Skin epidermis (tissue), 12 donors: ENCODE measurements around the gene APOL1.
"Not testable (repeated sequence)": the region's sequence is repeated elsewhere in the genome, so short reads cannot be mapped to it uniquely, and the experiment has no call there.

Experiments used
- H3K27ac ChIP-seq, 21 experiments: fragments of 200-600 bp; sonication (generic) in 11 of 21; one replicate each; pipeline ENCODE4 v1.5.0; 2020; ENCODE audit warnings: mild to moderate bottlenecking in 3 of 21, inconsistent platforms in 2 of 21, moderate library complexity in 2 of 21
- H3K4me3 ChIP-seq, 7 experiments: fragments of 200-600 bp; sonication (generic) in 2 of 7; one replicate each; pipeline ENCODE4 v1.5.0; 2020; ENCODE audit warnings: inconsistent platforms in 2 of 7, mild to moderate bottlenecking in 2 of 7, moderate library complexity in 1 of 7

APOL1 gene

DNA sequence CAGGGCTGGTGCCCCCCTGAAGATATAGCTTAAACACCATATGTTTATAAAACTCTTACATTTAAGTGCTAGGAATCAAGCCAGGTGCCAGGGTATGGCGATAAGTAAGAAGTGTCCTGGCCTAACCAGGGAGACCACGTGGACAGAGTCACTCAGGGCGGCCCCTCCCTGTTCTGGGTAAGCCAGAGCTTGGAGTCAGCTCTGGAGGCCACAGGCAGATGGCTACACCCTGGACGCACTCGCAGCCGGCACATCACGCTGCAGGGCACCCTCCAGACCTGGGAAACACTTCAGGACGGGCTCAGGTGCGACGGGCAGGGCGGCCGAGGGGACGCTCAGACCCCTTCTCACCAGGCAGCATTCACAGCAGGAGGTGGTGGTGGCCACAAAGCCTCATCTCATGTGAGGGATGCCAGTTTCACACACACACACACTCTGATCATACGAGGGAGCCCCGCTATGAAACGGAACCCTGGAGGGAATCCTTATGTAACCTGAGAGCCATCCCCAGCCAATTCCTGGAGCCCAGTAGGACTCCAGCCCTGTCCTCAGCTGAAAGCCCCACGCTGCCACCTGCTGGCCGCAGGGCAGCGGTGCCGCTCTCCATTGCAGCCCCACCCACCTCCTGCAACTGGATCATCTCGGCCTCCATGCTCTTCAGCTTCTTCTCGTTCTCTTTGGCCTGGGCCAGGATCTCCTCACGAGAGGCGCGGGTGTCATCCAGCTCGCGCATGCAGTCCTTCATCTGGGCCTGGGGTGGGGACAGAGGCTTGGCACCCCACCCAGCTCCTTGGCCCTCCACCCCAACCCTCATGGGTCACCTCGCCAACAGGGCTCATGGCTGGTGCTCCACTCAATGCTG is 33.4 kb downstream of the APOL1 start:
- Histone ChIP-seq H3K4me3 (no peak overlapping the region), H3K27ac (peak overlapping the region in 13 of 21 experiments; percentile 1 to 63 (median 30))

GRCh38 chr22:36287881-36288515 is 35.1 kb downstream of the APOL1 start:
- Histone ChIP-seq H3K27ac (peak overlapping the region in 1 of 21 experiments; percentile 6), H3K4me3 (no peak overlapping the region)

DNA sequence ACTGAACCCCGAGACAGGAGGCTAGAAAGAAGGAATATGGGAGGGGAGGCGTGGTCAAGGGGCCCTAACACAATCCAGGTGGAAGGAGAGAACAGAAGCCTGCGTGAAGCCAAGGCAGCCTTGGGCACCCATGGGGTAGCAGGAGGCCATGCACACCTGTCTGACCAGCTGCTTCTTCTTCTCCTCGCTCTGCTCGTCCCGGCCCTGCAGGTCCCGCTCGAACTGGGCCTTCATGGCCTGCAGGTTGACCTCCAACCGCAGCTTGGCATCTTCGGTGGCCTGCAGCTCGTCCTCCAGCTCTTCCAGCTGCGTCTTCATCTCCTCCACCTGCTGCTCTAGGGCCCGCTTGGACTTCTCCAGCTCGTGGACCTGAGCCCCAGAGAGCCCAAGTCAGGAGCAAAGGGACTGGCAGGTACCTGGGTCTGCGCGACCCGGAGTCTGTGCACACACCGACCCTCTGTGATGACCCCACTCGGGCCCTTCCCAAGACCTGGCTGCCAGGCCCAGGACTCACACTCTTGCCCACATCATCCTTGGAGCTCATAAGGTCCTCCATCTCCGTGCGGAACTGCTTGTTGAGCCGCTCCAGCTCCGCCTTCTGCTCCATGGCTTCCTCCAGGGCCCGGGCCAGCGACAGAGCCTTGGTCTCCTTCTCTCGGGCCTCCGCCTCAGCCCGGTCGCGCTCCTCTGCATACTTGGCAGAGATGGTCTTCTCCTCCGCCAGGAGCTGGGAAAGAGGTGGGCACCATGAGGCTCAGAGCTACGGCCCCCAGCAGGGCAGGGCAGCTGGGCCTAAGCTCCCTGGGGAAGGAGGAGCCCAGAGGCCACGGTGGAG is 35.9 kb downstream of the APOL1 start:
- H3K27ac ChIP-seq, result peak overlapping the region in 3 of 21 experiments; percentile 5 to 75 (median 6)
- H3K4me3 ChIP-seq, result no peak overlapping the region

- Histone ChIP-seq H3K4me3 (no peak overlapping the region), H3K27ac (peak overlapping the region in 4 of 21 experiments; percentile 7 to 75 (median 30))
Observed at GRCh38 chr22:36289406-36289870, 36.5 kb downstream of the APOL1 start.

GRCh38 chr22:36289948-36290371 is 37.0 kb downstream of the APOL1 start:
- not testable (repeated sequence) for H3K4me3 ChIP-seq
- peak overlapping the region in 4 of 21 experiments; percentile 7 to 75 (median 30) for H3K27ac ChIP-seq

DNA sequence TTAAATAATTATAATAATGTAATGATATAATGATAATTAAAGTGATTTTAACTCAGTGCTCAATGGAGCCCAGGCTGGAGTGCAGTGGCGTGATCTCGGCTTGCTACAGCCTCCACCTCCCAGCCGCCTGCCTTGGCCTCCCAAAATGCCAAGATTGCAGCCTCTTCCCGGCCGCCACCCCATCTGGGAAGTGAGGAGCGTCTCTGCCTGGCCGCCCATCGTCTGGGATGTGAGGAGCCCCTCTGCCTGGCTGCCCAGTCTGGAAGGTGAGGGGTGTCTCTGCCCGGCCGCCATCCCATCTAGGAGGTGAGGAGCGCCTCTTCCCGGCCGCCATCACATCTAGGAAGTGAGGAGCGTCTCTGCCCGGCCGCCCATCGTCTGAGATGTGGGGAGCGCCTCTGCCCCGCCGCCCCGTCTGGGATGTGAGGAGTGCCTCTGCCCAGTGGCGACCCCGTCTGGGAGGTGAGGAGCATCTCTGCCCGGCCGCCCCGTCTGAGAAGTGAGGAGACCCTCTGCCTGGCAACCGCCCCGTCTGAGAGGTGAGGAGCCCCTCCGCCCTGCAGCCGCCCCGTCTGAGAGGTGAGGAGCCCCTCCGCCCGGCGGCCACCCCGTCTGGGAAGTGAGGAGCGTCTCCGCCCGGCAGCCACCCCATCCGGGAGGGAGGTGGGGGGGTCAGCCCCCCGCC is 37.6 kb downstream of the APOL1 start:
- H3K4me3 ChIP-seq, H3K27ac ChIP-seq: not testable (repeated sequence)

DNA sequence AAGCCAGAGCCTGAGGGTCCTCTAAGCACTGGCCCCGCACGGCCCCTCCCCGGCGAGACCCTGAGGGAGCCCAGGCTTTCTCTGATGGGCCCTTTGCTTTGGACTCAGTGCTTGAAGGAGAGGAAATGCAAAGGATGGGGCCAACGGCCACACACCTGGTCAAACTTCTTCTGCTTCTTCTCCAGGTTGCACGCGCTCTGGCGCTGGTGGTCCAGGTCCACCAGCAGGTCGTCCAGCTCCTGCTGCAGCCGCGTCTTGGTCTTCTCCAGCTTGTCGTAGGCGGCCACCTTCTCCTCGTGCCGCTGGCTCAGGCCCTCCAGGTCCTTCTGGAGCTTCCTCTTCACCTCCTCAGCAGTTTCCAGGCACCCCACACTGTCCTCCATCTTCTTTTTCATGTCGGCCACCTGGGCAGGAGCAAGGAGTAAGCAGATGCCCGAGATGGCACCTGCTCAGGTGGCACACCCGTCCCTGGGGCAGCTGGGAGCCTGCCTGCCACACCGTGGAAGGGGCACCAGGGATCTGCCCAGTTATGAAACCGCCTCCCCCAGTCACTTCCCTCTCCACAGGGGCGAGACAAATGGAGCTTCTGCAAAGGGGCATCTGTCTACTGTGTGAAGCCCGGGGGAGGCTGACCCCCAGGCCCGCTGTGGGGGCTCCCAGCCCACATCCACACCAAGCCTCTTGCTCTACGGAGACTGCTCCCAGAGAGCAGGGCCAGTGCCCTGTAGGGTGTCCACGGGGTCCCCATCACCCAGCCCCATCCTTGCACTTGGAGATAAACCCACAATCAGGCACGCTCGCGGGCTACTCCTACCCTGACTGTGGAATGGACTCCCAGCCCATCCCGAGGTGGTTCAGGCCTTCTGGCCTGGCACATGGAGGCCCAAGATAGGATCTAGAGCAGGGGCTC is 39.2 kb downstream of the APOL1 start:
- Histone ChIP-seq H3K27ac (peak overlapping the region in 1 of 21 experiments; percentile 21), H3K4me3 (no peak overlapping the region)

DNA sequence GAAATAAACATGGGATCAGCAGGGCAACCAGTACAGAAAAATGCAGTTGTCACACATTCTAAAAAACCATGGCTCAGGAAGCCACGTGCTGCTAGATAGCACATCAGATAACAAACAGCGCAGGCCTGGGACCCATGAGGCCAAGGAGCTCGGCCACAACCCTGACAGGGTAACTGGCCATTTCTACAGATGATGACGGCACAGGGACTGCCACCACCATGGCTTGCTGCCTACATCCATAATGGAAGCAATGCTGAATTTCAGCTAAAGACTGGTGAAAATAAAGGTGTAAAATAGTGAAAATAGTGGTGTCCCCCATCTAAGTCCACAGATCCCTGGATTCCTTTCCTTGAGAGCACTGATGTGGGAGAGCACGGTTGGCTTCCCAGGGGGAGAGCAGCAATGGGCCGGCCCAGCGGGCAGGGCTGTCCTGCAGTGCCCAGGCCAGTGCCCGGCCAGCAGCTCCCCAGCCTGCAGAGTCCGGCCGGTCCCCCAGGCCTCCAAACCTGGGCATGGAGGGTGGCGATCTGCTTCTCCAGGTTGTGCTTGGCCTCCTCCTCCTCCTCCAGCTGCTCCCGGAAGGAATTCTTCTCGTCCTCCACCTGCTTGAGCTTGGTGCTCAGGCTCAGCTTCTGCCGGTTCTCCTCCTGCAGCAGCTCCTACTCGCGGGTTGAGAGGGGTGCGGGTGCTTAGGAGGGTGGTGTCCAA is 40.0 kb downstream of the APOL1 start:
- Histone ChIP-seq H3K27ac (no peak overlapping the region), H3K4me3 (no peak overlapping the region)

GRCh38 chr22:36293606-36294292 is 40.8 kb downstream of the APOL1 start:
- Histone ChIP-seq H3K27ac (no peak overlapping the region), H3K4me3 (no peak overlapping the region)

DNA sequence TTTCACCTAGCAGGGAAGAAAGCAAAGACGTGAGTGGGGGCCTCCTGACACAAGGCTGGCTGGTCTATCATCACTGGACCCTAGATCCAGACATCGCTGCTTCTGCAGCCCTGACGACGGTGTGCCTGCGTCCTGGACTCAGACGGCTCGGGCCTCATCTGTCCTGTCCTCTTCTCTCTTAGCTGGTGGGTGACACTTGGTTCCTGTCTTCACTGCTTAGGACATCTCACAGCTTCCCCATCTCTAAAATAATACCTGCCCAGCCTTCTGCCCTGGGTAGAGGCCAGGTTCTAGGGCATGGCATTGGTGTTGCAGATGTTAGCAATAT is 41.3 kb downstream of the APOL1 start:
- no peak overlapping the region for H3K4me3 ChIP-seq
- no peak overlapping the region for H3K27ac ChIP-seq

DNA sequence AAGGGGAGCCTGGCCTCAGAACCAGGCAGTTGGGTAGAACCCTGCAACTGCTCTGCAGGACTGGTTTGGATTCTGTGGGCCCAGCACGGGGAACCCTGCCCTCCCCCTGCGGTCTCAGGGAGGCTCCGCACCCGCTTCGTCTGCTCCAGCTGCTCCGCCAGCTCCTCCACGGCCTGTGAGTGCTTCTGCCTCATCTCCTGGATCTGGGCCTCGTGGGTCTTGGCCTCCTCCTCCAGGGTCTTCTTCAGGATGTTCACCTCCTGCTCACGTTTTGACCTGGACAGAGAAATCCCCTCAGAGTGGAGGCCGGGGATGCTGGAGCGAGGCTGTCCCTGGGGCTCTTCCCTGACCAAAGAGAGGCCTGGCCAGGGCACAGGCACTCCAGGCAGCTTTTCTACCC is 41.9 kb downstream of the APOL1 start:
- Histone ChIP-seq H3K27ac (peak overlapping the region in 1 of 21 experiments; percentile 3), H3K4me3 (no peak overlapping the region)

DNA sequence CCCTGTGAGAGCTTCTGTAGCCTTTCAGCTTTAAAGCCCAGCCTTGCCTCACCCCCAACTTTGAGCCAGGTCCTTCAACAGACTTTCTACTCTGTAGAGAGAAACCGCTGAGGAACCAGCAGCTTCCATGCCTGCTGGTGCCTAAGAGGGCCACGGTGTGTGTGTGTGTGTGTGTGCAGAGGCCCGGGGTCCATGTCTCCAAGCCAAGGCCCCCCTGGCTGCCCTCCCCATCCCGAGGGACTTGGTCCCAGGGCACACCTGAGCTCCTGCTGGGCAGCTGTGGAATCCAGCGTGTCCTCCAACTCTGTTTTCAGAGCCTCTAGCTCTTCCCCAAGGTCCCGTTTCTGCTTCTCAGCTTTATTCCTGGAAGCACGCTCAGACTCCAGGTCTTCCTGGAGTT is 42.3 kb downstream of the APOL1 start:
- no peak overlapping the region for H3K4me3 ChIP-seq
- H3K27ac ChIP-seq, result peak overlapping the region in 1 of 21 experiments; percentile 3

DNA sequence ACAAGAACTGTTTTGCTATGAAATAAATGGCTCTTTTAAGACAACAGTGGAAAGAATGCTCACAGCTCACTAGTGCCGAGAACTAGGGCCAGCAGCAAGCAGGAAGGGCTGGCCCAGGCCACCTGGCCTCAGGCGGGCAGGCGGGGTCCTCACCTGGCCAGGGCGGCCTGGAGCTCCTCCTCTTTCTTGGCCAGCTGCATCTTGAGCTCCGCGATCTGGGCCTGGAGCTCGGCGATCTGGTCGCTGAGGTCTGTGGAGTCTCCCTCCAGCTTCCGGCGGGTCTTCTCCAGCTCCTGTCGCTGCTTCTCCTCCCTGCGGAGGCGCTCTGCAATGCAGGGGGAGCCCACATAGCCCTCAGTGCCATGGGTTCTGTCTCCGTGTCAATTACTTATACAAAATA is 43.8 kb downstream of the APOL1 start:
- no peak overlapping the region for H3K27ac ChIP-seq

GRCh38 chr22:36297568-36297967 is 44.6 kb downstream of the APOL1 start:
- Histone ChIP-seq H3K4me3 (no peak overlapping the region), H3K27ac (no peak overlapping the region)

More for the DNA sequence above, 43.8 kb downstream of the APOL1 start:
- no peak overlapping the region for H3K4me3 ChIP-seq

GRCh38 chr22:36298118-36298517 is 45.2 kb downstream of the APOL1 start:
- Histone ChIP-seq H3K4me3 (no peak overlapping the region), H3K27ac (peak overlapping the region in 1 of 21 experiments; percentile 47)

- peak overlapping the region in 2 of 21 experiments; percentile 21 to 47 for H3K27ac ChIP-seq
- no peak overlapping the region for H3K4me3 ChIP-seq
Observed at GRCh38 chr22:36298601-36299000, 45.7 kb downstream of the APOL1 start.

DNA sequence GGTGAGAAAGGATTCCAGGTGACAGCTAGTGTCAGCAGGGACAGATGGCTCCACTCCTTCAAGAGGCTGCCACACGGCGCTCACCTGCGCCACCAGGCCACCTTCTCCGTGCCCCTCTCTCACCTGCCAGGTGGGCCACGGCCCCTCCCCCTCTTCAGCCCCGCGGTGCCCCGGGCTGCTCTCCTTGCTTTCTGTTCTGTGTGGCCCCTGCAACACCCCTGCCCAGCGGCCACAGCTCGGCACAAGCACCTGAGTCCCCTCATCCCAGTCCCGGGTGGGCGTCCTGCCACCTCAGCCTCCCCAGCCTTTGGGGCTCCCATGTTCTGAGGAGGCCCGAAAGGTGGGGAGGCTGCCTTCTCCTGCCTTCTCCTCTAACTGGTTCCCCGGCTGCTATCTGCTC is 46.4 kb downstream of the APOL1 start:
- peak overlapping the region in 3 of 21 experiments; percentile 4 to 47 (median 21) for H3K27ac ChIP-seq
- H3K4me3 ChIP-seq, result no peak overlapping the region
